HepG2 (cell line): ENCODE data around the gene WDR18. TPM values are rescaled to one million over a fixed set of nuclear protein-coding genes. Genes with fewer than 3 reads are reported as not detected.

Experiments
- AKNA ChIP-seq: sonication (generic); formaldehyde crosslinking; IDR thresholded peaks from 2 replicates; pipeline ENCODE4 v1.4.0; 2020; ENCODE audit warnings: missing genetic modification reagents, borderline replicate concordance
- ARID4A ChIP-seq: sonication (generic); formaldehyde crosslinking; IDR thresholded peaks from 2 replicates; pipeline ENCODE4 v1.5.0; 2020; ENCODE audit warnings: mild to moderate bottlenecking, missing genetic modification reagents, borderline replicate concordance
- ATAD3A ChIP-seq: sonication (generic); formaldehyde crosslinking; IDR thresholded peaks from 2 replicates; pipeline ENCODE4 v1.4.0; 2020; ENCODE audit warnings: missing genetic modification reagents
- BCL6 ChIP-seq: IDR thresholded peaks from 2 replicates; pipeline ENCODE4 v1.6.1; 2016; ENCODE audit warnings: missing genetic modification reagents, missing compliant biosample characterization
- FOSL2 ChIP-seq: sonication (generic); formaldehyde crosslinking; IDR thresholded peaks from 2 replicates; pipeline ENCODE4 v1.4.0; 2020; ENCODE audit warnings: missing genetic modification reagents
- HOXA7 ChIP-seq: sonication (generic); formaldehyde crosslinking; IDR thresholded peaks from 2 replicates; pipeline ENCODE4 v1.8.1; 2022; ENCODE audit warnings: mild to moderate bottlenecking, missing genetic modification reagents, moderate library complexity
- NFE2L1 ChIP-seq: sonication (generic); formaldehyde crosslinking; IDR thresholded peaks from 2 replicates; pipeline ENCODE4 v1.4.0; 2020; ENCODE audit warnings: missing genetic modification reagents, mild to moderate bottlenecking, borderline replicate concordance
- RFXANK ChIP-seq: IDR thresholded peaks from 2 replicates; pipeline ENCODE4 v1.6.1; 2016
- ZNF234 ChIP-seq: sonication (generic); formaldehyde crosslinking; conservative IDR thresholded peaks from 2 replicates; pipeline ENCODE4 v1.5.1; 2020; ENCODE audit warnings: mild to moderate bottlenecking, missing genetic modification reagents
- ZNF460 ChIP-seq: sonication (generic); formaldehyde crosslinking; IDR thresholded peaks from 2 replicates; pipeline ENCODE4 v1.5.1; 2020; ENCODE audit warnings: missing genetic modification reagents, mild to moderate bottlenecking, borderline replicate concordance
- ZNF549 ChIP-seq: sonication (generic); formaldehyde crosslinking; IDR thresholded peaks from 2 replicates; pipeline ENCODE4 v1.5.0; 2020; ENCODE audit warnings: missing genetic modification reagents
- ZNF550 ChIP-seq: sonication (generic); formaldehyde crosslinking; IDR thresholded peaks from 2 replicates; pipeline ENCODE4 v1.4.0; 2020; ENCODE audit warnings: mild to moderate bottlenecking, missing genetic modification reagents, borderline replicate concordance
- ZNF564 ChIP-seq: sonication (generic); formaldehyde crosslinking; IDR thresholded peaks from 2 replicates; pipeline ENCODE4 v1.8.1; 2023; ENCODE audit warnings: mild to moderate bottlenecking, missing genetic modification reagents
- ZNF772 ChIP-seq: sonication (generic); formaldehyde crosslinking; IDR thresholded peaks from 2 replicates; pipeline ENCODE4 v1.5.0; 2020; ENCODE audit warnings: mild to moderate bottlenecking, missing genetic modification reagents
- ZNF784 ChIP-seq: sonication (generic); formaldehyde crosslinking; IDR thresholded peaks from 2 replicates; pipeline ENCODE4 v1.5.1; 2020; ENCODE audit warnings: missing genetic modification reagents, mild to moderate bottlenecking, borderline replicate concordance
- polyA plus RNA-seq, 8 experiments: library from polyadenylated mRNA; depleted of rRNA in 3 of 8; stranded (reverse) in 7 of 8; unstranded in 1 of 8; fragments of >200 nt; fragmentation: Illumina TruSeq in 4 of 8; extraction: Trizol in 4 of 8; gene quantifications; 2 replicates each; pipeline versions ENCODE4 v1.2.1 to v1.2.3, GENCODE V29; 2011 to 2016; ENCODE audit warnings: low read depth in 4 of 8, missing spikeins in 1 of 8, mixed read lengths in 1 of 8; ENCODE audit not compliant: insufficient read depth in 1 of 8
- total RNA-seq, 5 experiments: library from RNA; depleted of rRNA; stranded (reverse); fragments of >200 nt; fragmentation: Illumina TruSeq; extraction: Trizol; gene quantifications; 2 replicates each; pipeline ENCODE4 v1.2.3, GENCODE V29; 2016; ENCODE audit warnings: low read depth in 1 of 5

The WDR18 gene
- total and polyA plus RNA-seq, 2 of the 13 experiments (the other 11 are each of a cell fraction or from before 2014, with no cell fraction given): 36.4 to 47.6 TPM

- TF ChIP-seq NFE2L1 (CRISPR knock-in tag) (0 out of 2 replicates have a peak, but pooled peaks have one; percentile 34), ZNF234 (no peak), ARID4A (CRISPR knock-in tag) (peak; percentile 82; the same call in 1 of the 2 replicates), ZNF784 (peak; percentile 68), FOSL2 (CRISPR knock-in tag) (peak; percentile 82), ZNF549 (CRISPR knock-in tag) (no peak), BCL6 (CRISPR knock-in tag) (peak; percentile 81), ZNF564 (peak; percentile 71; the same call in 1 of the 2 replicates), RFXANK (CRISPR knock-in tag) (no peak), ZNF460 (peak; percentile 46; the same call in 1 of the 2 replicates), AKNA (CRISPR knock-in tag) (no peak), ZNF772 (CRISPR knock-in tag) (peak; percentile 83), HOXA7 (CRISPR knock-in tag) (no peak), ZNF550 (CRISPR knock-in tag) (no peak), ATAD3A (CRISPR knock-in tag) (no peak)
Measured at GRCh38 chr19:952680-953444, 31.3 kb upstream of the WDR18 start (continued).
